HCT116 (cell line): ENCODE results near the gene ST14. TPM values are rescaled to one million over a fixed set of nuclear protein-coding genes. Genes with fewer than 3 reads are reported as not detected.

Experiments used
- ATAC-seq: fragments of 200-7000 bp; cut with Tn5 transposase; 2 replicates; pipeline ENCODE4 v1.9.1; 2020; ENCODE audit warnings: mild to moderate bottlenecking, moderate library complexity
- BruUV-seq: library from RNA; stranded (reverse); fragments of 400-500 nt; replicated peaks from 2 replicates; lab custom pipeline; 2021; lab: Mats Ljungman, UMichigan
- CTCF ChIA-PET: fragments of 300-600 bp; sonication (Branson Sonifier 250); formaldehyde crosslinking; loops from one replicate; lab custom pipeline; 2021; ENCODE audit warnings: antibody characterized with exemption; lab: Charles Lee
- POLR2A ChIA-PET: fragments of 300-600, 350-600 bp; sonication (Branson Sonifier 250); formaldehyde crosslinking; loops from one replicate; lab custom pipeline; 2021; ENCODE audit warnings: antibody characterized with exemption; lab: Charles Lee
- RAD21 ChIA-PET, 2 experiments: fragments of 300-600 bp; sonication (Branson Sonifier 250); formaldehyde crosslinking; loops; one replicate each; lab custom pipeline; 2023; ENCODE audit warnings: low total read pairs in 2 of 2; ENCODE audit not compliant: uncharacterized antibody in 2 of 2, unreplicated experiment in 2 of 2, low non-redundant PET in 1 of 2; lab: Charles Lee
- DNase-seq: peaks from one replicate; pipeline ENCODE4 v3.0.0-alpha.2; 2010; ENCODE audit warnings: low read depth, low spot score
- H2AFZ ChIP-seq: fragments of 200-600 bp; shearing (Covaris generic), sonication (generic); 2 replicates; pipeline ENCODE4 v1.6.1; 2017; ENCODE audit warnings: low read depth, mixed run types, mixed read lengths, antibody characterized with exemption, low read length; ENCODE audit not compliant: poor library complexity, severe bottlenecking
- H3K27ac ChIP-seq: 2 replicates; pipeline ENCODE4 v1.5.1; 2012; ENCODE audit warnings: low read depth, low read length
- H3K27me3 ChIP-seq: fragments of 200-600 bp; sonication (generic); 2 replicates; pipeline ENCODE4 v1.6.1; 2016; ENCODE audit warnings: mixed run types, low read length, mixed read lengths; ENCODE audit not compliant: insufficient read depth
- H3K36me3 ChIP-seq, 2 experiments: fragments of 200-500 bp in 1 of 2; fragments of 200-600 bp in 1 of 2; sonication (Bioruptor generic) in 1 of 2; sonication (generic) in 1 of 2; 2 replicates each; pipeline versions ENCODE4 v1.5.1 to v1.6.1; 2014 to 2016; ENCODE audit warnings: low read length in 2 of 2, inconsistent platforms in 1 of 2, mixed read lengths in 1 of 2, mixed run types in 1 of 2; ENCODE audit not compliant: insufficient read depth in 2 of 2, control insufficient read depth in 1 of 2
- H3K4me1 ChIP-seq, 2 experiments: fragments of 200-600 bp in 1 of 2; sonication (generic) in 1 of 2; 2 replicates each; pipeline versions ENCODE4 v1.5.1 to v1.6.1; 2012 to 2017; ENCODE audit warnings: low read length in 2 of 2, inconsistent platforms in 1 of 2, mild to moderate bottlenecking in 1 of 2, mixed read lengths in 1 of 2, mixed run types in 1 of 2, moderate library complexity in 1 of 2; ENCODE audit not compliant: insufficient read depth in 2 of 2, control insufficient read depth in 1 of 2
- H3K4me2 ChIP-seq: fragments of 200-600 bp; sonication (generic); 2 replicates; pipeline ENCODE4 v1.6.1; 2017; ENCODE audit warnings: mixed run types, low read length, mixed read lengths
- H3K4me3 ChIP-seq, 2 experiments: fragments of 200-600 bp in 1 of 2; sonication (generic) in 1 of 2; replicated peaks in 1 of 2; 2 replicates each; pipeline ENCODE4 v1.5.1; 2011 to 2016; ENCODE audit warnings: low read length in 2 of 2, control low read depth in 1 of 2, low read depth in 1 of 2, mild to moderate bottlenecking in 1 of 2, mixed read lengths in 1 of 2, mixed run types in 1 of 2
- H3K79me2 ChIP-seq: fragments of 200-600 bp; sonication (generic); 2 replicates; pipeline ENCODE4 v1.6.1; 2017; ENCODE audit warnings: mild to moderate bottlenecking, mixed run types, low read length, moderate library complexity, mixed read lengths; ENCODE audit not compliant: insufficient read depth
- H3K9ac ChIP-seq: fragments of 200-600 bp; sonication (generic); 2 replicates; pipeline ENCODE4 v1.6.1; 2016; ENCODE audit warnings: low read length, mixed read lengths
- H3K9me2 ChIP-seq: fragments of 200-600 bp; sonication (generic), shearing (Covaris generic); 2 replicates; pipeline ENCODE4 v1.6.1; 2017; ENCODE audit warnings: mixed run types, mild to moderate bottlenecking, moderate library complexity; ENCODE audit not compliant: insufficient read depth
- H3K9me3 ChIP-seq, 2 experiments: fragments of 200-500 bp in 1 of 2; fragments of 200-600 bp in 1 of 2; sonication (Bioruptor generic) in 1 of 2; sonication (generic) in 1 of 2; 2 replicates each; pipeline ENCODE4 v1.6.1; 2014 to 2017; ENCODE audit warnings: low read length in 2 of 2, mixed read lengths in 2 of 2, inconsistent platforms in 1 of 2, low read depth in 1 of 2, mild to moderate bottlenecking in 1 of 2, mixed run types in 1 of 2, moderate library complexity in 1 of 2; ENCODE audit not compliant: control insufficient read depth in 1 of 2, insufficient read depth in 1 of 2
- H4K20me1 ChIP-seq: fragments of 200-600 bp; sonication (generic), shearing (Covaris generic); 2 replicates; pipeline ENCODE4 v1.6.1; 2017; ENCODE audit warnings: mixed run types, mild to moderate bottlenecking, moderate library complexity; ENCODE audit not compliant: insufficient read depth
- CBX3 ChIP-seq: IDR thresholded peaks from 2 replicates; pipeline ENCODE4 v1.6.1; 2012; ENCODE audit warnings: low read depth
- CEBPB ChIP-seq: IDR thresholded peaks from 2 replicates; pipeline ENCODE4 v1.6.1; 2012; ENCODE audit warnings: low read depth
- EGR1 ChIP-seq: IDR thresholded peaks from 2 replicates; pipeline ENCODE4 v1.6.1; 2012; ENCODE audit warnings: low read depth
- EZH2 ChIP-seq: fragments of 200-600 bp; sonication (generic); IDR thresholded peaks from 2 replicates; pipeline ENCODE4 v1.6.1; 2017; ENCODE audit warnings: antibody characterized with exemption, mixed run types
- JUND ChIP-seq: IDR thresholded peaks from 2 replicates; pipeline ENCODE4 v1.6.1; 2012
- POLR2A ChIP-seq: IDR thresholded peaks from 2 replicates; pipeline ENCODE4 v1.7.0; 2011; ENCODE audit warnings: borderline replicate concordance; ENCODE audit not compliant: insufficient read depth, insufficient read length; ENCODE audit errors: extremely low read depth
- RAD21 ChIP-seq: IDR thresholded peaks from 2 replicates; pipeline ENCODE4 v1.6.1; 2012; ENCODE audit warnings: low read depth, mild to moderate bottlenecking
- SIN3A ChIP-seq: IDR thresholded peaks from 2 replicates; pipeline ENCODE4 v1.6.1; 2012; ENCODE audit warnings: low read depth
- SP1 ChIP-seq: IDR thresholded peaks from 2 replicates; pipeline ENCODE4 v1.6.1; 2012; ENCODE audit warnings: low read depth
- SRF ChIP-seq: IDR thresholded peaks from 2 replicates; pipeline ENCODE4 v1.6.1; 2012; ENCODE audit warnings: low read depth
- TCF7L2 ChIP-seq: IDR thresholded peaks from 2 replicates; pipeline ENCODE4 v1.7.0; 2011; ENCODE audit warnings: borderline replicate concordance, inconsistent platforms; ENCODE audit not compliant: insufficient read depth, insufficient read length; ENCODE audit errors: extremely low read depth
- YY1 ChIP-seq: IDR thresholded peaks from 2 replicates; pipeline ENCODE4 v1.6.1; 2011; ENCODE audit warnings: low read length, low read depth, moderate library complexity, mild to moderate bottlenecking; ENCODE audit not compliant: insufficient replicate concordance; ENCODE audit errors: extremely low read depth
- ZFX ChIP-seq: fragments of 450-650 bp; IDR thresholded peaks from 2 replicates; pipeline ENCODE4 v1.6.1; 2017
- ZNF274 ChIP-seq: fragments of 200-500 bp; sonication (Bioruptor generic); IDR thresholded peaks from 2 replicates; pipeline ENCODE4 v1.6.1; 2014; ENCODE audit warnings: mild to moderate bottlenecking, low read depth, low read length, inconsistent platforms
- intact Hi-C: fragments of 100-400 bp; cut with micrococcal nuclease; formaldehyde crosslinking; loops from 2 replicates; pipeline ENCODE4 v1.10.0; 2022
- total RNA-seq: library from RNA; stranded (reverse); gene quantifications from one replicate; pipeline ENCODE4 v1.2.1, GENCODE V29; 2021; ENCODE audit not compliant: unreplicated experiment
- TF ChIP-seq, protein P1 (sequence below): IDR thresholded peaks from 2 replicates; pipeline ENCODE4 v1.6.1; 2012; ENCODE audit warnings: low read depth
- TF ChIP-seq, protein P2 (sequence below): IDR thresholded peaks from 2 replicates; pipeline ENCODE4 v1.6.1; 2012
- TF ChIP-seq, protein P3 (sequence below): IDR thresholded peaks from 2 replicates; pipeline ENCODE4 v1.6.1; 2012
- TF ChIP-seq, protein P4 (sequence below): IDR thresholded peaks from 2 replicates; pipeline ENCODE4 v1.6.1; 2011; ENCODE audit warnings: mild to moderate bottlenecking, low read length, moderate library complexity; ENCODE audit not compliant: insufficient replicate concordance; ENCODE audit errors: extremely low read depth
- TF ChIP-seq, protein P5 (sequence below), 3 experiments: fragments of 200-600 bp in 1 of 3; sonication (generic) in 1 of 3; IDR thresholded peaks in 2 of 3; conservative IDR thresholded peaks in 1 of 3; 2 replicates each; pipeline ENCODE4 v1.5.1; 2012 to 2017; ENCODE audit warnings: low read depth in 2 of 3, low read length in 2 of 3, antibody characterized with exemption in 1 of 3, borderline replicate concordance in 1 of 3, control low read depth in 1 of 3, mild to moderate bottlenecking in 1 of 3, mixed read lengths in 1 of 3, mixed run types in 1 of 3, moderate library complexity in 1 of 3; ENCODE audit not compliant: insufficient read depth in 1 of 3

ST14 gene
- total RNA-seq, 1 experiment from 2014 or later, result 107 TPM

DNA sequence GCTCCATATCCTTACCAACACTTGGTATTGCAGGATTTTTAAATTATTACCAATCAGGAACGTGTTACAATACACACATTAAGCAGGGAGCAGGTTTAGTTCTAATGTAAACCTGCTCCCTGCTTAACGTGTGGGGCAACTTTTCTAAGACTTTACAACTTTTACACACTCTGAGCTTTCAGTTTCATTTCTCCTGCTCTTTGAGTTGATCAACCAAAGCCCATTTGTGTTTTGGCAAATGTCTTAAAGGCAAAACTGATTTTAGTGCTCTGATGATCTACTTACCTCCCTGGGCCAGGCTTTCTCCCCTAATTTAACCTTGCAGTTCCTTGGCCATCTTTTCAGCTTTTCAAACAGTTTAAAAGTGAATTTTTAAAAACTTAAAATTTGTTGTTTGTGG is 84.2 kb downstream of the ST14 start:
- H3K9me2 ChIP-seq, result no peaks in the 10 kb centered on the region
- ATAC-seq, result no peak
- BruUV-seq, result no TSS peak
- no peak overlapping the region for H3K27ac ChIP-seq
- no peak overlapping the region for H2AFZ ChIP-seq
- no peak overlapping the region for H3K4me3 ChIP-seq
- ChIA-PET RAD21 (no interaction called here), POLR2A (no interaction called here), CTCF (no interaction called here)
- H3K4me2 ChIP-seq, result no peak overlapping the region
- no peaks in the 10 kb centered on the region for H3K36me3 ChIP-seq
- no peaks in the 10 kb centered on the region for H3K9me3 ChIP-seq
- intact Hi-C loops, result no loop called here
- no peaks in the 10 kb centered on the region for H3K27me3 ChIP-seq
- H3K4me1 ChIP-seq, result no peaks in the 10 kb centered on the region
- no peak overlapping the region for H3K9ac ChIP-seq
- peaks cover 3% of the 10 kb centered on the region; the same call in 1 of the 2 replicates for H4K20me1 ChIP-seq
- no peak for DNase-seq
- TF ChIP-seq EZH2, result no peak
- no peak for TF ChIP-seq CBX3
- TF ChIP-seq SIN3A, result no peak
- no peak for TF ChIP-seq RAD21
- no peak for TF ChIP-seq ZNF274
- no peak for TF ChIP-seq CEBPB
- TF ChIP-seq, protein P1, sequence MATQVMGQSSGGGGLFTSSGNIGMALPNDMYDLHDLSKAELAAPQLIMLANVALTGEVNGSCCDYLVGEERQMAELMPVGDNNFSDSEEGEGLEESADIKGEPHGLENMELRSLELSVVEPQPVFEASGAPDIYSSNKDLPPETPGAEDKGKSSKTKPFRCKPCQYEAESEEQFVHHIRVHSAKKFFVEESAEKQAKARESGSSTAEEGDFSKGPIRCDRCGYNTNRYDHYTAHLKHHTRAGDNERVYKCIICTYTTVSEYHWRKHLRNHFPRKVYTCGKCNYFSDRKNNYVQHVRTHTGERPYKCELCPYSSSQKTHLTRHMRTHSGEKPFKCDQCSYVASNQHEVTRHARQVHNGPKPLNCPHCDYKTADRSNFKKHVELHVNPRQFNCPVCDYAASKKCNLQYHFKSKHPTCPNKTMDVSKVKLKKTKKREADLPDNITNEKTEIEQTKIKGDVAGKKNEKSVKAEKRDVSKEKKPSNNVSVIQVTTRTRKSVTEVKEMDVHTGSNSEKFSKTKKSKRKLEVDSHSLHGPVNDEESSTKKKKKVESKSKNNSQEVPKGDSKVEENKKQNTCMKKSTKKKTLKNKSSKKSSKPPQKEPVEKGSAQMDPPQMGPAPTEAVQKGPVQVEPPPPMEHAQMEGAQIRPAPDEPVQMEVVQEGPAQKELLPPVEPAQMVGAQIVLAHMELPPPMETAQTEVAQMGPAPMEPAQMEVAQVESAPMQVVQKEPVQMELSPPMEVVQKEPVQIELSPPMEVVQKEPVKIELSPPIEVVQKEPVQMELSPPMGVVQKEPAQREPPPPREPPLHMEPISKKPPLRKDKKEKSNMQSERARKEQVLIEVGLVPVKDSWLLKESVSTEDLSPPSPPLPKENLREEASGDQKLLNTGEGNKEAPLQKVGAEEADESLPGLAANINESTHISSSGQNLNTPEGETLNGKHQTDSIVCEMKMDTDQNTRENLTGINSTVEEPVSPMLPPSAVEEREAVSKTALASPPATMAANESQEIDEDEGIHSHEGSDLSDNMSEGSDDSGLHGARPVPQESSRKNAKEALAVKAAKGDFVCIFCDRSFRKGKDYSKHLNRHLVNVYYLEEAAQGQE, result no peak
- no peak for TF ChIP-seq TCF7L2
- no peak for TF ChIP-seq SP1
- TF ChIP-seq EGR1, result no peak
- TF ChIP-seq, protein P2, sequence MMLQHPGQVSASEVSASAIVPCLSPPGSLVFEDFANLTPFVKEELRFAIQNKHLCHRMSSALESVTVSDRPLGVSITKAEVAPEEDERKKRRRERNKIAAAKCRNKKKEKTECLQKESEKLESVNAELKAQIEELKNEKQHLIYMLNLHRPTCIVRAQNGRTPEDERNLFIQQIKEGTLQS, result no peak
- no peak for TF ChIP-seq POLR2A
- TF ChIP-seq, protein P3, sequence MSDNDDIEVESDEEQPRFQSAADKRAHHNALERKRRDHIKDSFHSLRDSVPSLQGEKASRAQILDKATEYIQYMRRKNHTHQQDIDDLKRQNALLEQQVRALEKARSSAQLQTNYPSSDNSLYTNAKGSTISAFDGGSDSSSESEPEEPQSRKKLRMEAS, result no peak
- TF ChIP-seq, protein P4, sequence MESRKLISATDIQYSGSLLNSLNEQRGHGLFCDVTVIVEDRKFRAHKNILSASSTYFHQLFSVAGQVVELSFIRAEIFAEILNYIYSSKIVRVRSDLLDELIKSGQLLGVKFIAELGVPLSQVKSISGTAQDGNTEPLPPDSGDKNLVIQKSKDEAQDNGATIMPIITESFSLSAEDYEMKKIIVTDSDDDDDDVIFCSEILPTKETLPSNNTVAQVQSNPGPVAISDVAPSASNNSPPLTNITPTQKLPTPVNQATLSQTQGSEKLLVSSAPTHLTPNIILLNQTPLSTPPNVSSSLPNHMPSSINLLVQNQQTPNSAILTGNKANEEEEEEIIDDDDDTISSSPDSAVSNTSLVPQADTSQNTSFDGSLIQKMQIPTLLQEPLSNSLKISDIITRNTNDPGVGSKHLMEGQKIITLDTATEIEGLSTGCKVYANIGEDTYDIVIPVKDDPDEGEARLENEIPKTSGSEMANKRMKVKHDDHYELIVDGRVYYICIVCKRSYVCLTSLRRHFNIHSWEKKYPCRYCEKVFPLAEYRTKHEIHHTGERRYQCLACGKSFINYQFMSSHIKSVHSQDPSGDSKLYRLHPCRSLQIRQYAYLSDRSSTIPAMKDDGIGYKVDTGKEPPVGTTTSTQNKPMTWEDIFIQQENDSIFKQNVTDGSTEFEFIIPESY, result no peak
- no peak for TF ChIP-seq YY1
- no peak for TF ChIP-seq ZFX
- TF ChIP-seq SRF, result no peak
- no peak for TF ChIP-seq JUND
- TF ChIP-seq, protein P5, sequence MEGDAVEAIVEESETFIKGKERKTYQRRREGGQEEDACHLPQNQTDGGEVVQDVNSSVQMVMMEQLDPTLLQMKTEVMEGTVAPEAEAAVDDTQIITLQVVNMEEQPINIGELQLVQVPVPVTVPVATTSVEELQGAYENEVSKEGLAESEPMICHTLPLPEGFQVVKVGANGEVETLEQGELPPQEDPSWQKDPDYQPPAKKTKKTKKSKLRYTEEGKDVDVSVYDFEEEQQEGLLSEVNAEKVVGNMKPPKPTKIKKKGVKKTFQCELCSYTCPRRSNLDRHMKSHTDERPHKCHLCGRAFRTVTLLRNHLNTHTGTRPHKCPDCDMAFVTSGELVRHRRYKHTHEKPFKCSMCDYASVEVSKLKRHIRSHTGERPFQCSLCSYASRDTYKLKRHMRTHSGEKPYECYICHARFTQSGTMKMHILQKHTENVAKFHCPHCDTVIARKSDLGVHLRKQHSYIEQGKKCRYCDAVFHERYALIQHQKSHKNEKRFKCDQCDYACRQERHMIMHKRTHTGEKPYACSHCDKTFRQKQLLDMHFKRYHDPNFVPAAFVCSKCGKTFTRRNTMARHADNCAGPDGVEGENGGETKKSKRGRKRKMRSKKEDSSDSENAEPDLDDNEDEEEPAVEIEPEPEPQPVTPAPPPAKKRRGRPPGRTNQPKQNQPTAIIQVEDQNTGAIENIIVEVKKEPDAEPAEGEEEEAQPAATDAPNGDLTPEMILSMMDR (IDR thresholded peaks at IDR 0.05 in 2 of 3, conservative IDR thresholded peaks at IDR 0.05 in 1 of 3; ENCODE audit: borderline replicate concordance in 1 of 3, insufficient read depth in 1 of 3, low read depth in 2 of 3, low read length in 2 of 3), result no peak
- no peaks in the 10 kb centered on the region for H3K79me2 ChIP-seq
